Body of pancreas (tissue), 4 donors: ENCODE measurements around the gene NLGN1. TPM values are rescaled to one million over a fixed set of nuclear protein-coding genes. Genes with fewer than 3 reads are reported as not detected.
A peak's percentile ranks its signal among the peaks of the same experiment; 100 is the strongest.

Experiments
- ATAC-seq: fragments of 150-250 bp; one replicate; pipeline ENCODE4 v1.9.1; 2016
- DNase-seq, 4 donors: peaks; one replicate each; pipeline ENCODE4 v3.0.0-alpha.2; 2019
- H3K27ac ChIP-seq, 4 donors: fragments of 200-600 bp; sonication (generic); 1 replicate in 3 of 4; 2 replicates in 1 of 4; pipeline versions ENCODE4 v1.5.1 to v1.6.1; 2016 to 2019; ENCODE audit warnings: mild to moderate bottlenecking in 1 of 4, mixed read lengths in 1 of 4, moderate library complexity in 1 of 4
- H3K27me3 ChIP-seq, 2 donors: fragments of 200-600 bp; sonication (generic); one replicate each; pipeline ENCODE4 v1.6.0; 2016; ENCODE audit warnings: mild to moderate bottlenecking in 1 of 2
- H3K36me3 ChIP-seq, 2 donors: fragments of 200-600 bp; sonication (generic); replicated peaks in 1 of 2; 2 replicates each; pipeline ENCODE4 v1.5.1; 2016; ENCODE audit warnings: low read depth in 2 of 2; ENCODE audit not compliant: insufficient read depth in 1 of 2
- H3K4me1 ChIP-seq: fragments of 200-600 bp; sonication (generic); one replicate; pipeline ENCODE4 v1.6.0; 2016
- H3K4me3 ChIP-seq, 2 donors: fragments of 200-600 bp; sonication (generic); 1 replicate in 1 of 2; 2 replicates in 1 of 2; pipeline ENCODE4 v1.5.1; 2016 to 2019
- H3K9me3 ChIP-seq, 3 donors: fragments of 200-600 bp; sonication (generic); 1 replicate in 2 of 3; 2 replicates in 1 of 3; pipeline ENCODE4 v1.5.1; 2016
- POLR2A ChIP-seq, 3 donors: fragments of 450-650 bp; IDR thresholded peaks; one replicate each; pipeline ENCODE4 v1.6.1; 2016; ENCODE audit warnings: antibody characterized with exemption in 3 of 3, mild to moderate bottlenecking in 2 of 3
- WGBS, 2 donors: methylation state at CpG; one replicate each; pipeline ENCODE4 v1.1.5; 2017; 5-methylcytosine and 5-hydroxymethylcytosine counted together
- intact Hi-C: fragments of 100-400 bp; cut with DNase I; formaldehyde crosslinking; loops from one replicate; pipeline ENCODE4 v1.15.1; 2023
- total RNA-seq, 2 donors: library from RNA; depleted of rRNA; stranded (reverse); fragments of >200 nt; gene quantifications; one replicate each; pipeline ENCODE4 v1.1.0, GENCODE V29; 2016
- TF ChIP-seq, protein P1 (sequence below), 7 experiments: fragments of 450-650 bp in 4 of 7; fragments of 200-600 bp in 3 of 7; sonication (generic) in 3 of 7; IDR thresholded peaks; one replicate each; pipeline ENCODE4 v1.5.1; 2016 to 2019; ENCODE audit warnings: antibody characterized with exemption in 7 of 7

NLGN1 gene
- total RNA-seq, 2 donors from 2014 or later, result 0.52 to 1.3 TPM

DNA sequence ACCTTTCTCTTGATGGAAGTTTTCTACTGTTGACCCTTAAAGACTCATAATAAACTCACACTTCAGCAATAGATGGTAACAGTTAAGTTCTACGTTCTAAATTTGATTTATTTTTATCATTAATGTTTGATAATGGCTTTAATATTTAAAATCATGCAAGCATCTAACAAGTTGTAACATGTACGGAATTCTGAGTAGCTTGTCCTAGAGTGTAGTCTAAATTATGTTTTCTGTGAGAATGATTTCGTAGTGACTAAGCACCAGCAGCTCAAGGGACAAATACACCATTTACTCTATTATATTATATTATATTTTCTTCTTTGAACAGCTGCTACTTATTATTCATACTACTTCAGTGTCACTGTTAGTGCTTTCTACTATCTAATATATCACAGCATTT, 345.6 kb downstream of the NLGN1 start:
- H3K4me3 ChIP-seq, result no peak overlapping the region
- WGBS, 2 donors, result 65 to 69% methylated on average over 3 of the region's 3 CpGs
- H3K9me3 ChIP-seq, result no peaks in the 10 kb centered on the region

DNA sequence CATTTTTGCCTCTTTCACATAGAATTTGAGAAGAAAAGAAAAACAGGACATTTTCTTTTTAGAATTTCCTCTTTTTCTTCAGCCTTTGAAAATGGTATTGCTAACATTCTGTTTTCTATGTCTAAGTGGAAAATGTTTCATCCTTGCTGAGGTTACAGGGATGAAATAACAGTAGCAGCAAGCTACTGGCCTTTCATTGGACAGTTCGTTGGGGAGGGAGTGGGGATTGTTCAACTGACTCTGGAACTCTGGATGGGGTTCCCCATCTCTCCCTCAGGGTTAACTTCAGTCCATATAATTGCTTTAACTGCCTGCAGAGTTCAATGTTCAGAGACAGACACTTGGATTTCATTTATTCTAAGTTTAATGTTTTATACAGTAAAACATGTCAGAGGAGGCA, 346.0 kb downstream of the NLGN1 start:
- no peak overlapping the region for H3K27ac ChIP-seq
- no peak for TF ChIP-seq POLR2A (IDR thresholded peaks at IDR 0.05)
- TF ChIP-seq, protein P1, sequence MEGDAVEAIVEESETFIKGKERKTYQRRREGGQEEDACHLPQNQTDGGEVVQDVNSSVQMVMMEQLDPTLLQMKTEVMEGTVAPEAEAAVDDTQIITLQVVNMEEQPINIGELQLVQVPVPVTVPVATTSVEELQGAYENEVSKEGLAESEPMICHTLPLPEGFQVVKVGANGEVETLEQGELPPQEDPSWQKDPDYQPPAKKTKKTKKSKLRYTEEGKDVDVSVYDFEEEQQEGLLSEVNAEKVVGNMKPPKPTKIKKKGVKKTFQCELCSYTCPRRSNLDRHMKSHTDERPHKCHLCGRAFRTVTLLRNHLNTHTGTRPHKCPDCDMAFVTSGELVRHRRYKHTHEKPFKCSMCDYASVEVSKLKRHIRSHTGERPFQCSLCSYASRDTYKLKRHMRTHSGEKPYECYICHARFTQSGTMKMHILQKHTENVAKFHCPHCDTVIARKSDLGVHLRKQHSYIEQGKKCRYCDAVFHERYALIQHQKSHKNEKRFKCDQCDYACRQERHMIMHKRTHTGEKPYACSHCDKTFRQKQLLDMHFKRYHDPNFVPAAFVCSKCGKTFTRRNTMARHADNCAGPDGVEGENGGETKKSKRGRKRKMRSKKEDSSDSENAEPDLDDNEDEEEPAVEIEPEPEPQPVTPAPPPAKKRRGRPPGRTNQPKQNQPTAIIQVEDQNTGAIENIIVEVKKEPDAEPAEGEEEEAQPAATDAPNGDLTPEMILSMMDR (IDR thresholded peaks at IDR 0.05), result no peak
- no peaks in the 10 kb centered on the region for H3K9me3 ChIP-seq
- H3K27me3 ChIP-seq, result no peaks in the 10 kb centered on the region
- ATAC-seq, result no peak
- no peak overlapping the region for H3K4me3 ChIP-seq
- intact Hi-C loops, result no loop called here
- DNase-seq, result no peak
- 48 to 58% methylated on average over 1 of the region's 1 CpG for WGBS, 2 donors
- no peaks in the 10 kb centered on the region for H3K4me1 ChIP-seq
- no peaks in the 10 kb centered on the region for H3K36me3 ChIP-seq

More for the DNA sequence above, 345.6 kb downstream of the NLGN1 start:
- H3K27ac ChIP-seq, result no peak overlapping the region
- H3K4me1 ChIP-seq, result no peaks in the 10 kb centered on the region
- ATAC-seq (no peak), DNase-seq (no peak)
- TF ChIP-seq, protein P1 (IDR thresholded peaks at IDR 0.05), result no peak
- no peak for TF ChIP-seq POLR2A (IDR thresholded peaks at IDR 0.05)
- no peaks in the 10 kb centered on the region for H3K36me3 ChIP-seq
- no peaks in the 10 kb centered on the region for H3K27me3 ChIP-seq
- intact Hi-C loops, result no loop called here

DNA sequence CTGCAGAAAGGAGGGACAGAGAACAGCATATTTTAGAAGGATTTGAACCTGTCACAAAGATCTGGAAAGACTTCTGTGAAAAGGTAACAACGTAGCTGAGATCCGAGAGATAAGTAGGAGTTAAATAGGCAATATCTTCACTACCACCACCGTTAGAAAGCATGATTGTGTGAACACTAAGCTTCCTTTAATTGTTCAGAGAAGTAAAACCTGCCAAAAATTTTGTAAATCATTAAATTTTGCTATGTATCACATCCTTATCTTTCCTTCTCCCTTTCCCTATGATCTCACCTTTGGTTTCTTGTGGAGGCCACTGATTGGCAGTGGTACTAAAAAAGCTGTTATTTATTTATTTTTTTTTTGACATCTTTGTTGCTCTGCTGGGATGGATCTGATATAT, 346.9 kb downstream of the NLGN1 start:
- intact Hi-C loops, result no loop called here
- Histone ChIP-seq H3K4me3 (no peak overlapping the region), H3K9me3 (no peaks in the 10 kb centered on the region), H3K27me3 (no peaks in the 10 kb centered on the region), H3K4me1 (no peaks in the 10 kb centered on the region), H3K36me3 (no peaks in the 10 kb centered on the region), H3K27ac (no peak overlapping the region)
- WGBS, 2 donors, result 13 to 29% methylated on average over 3 of the region's 3 CpGs
- TF ChIP-seq, protein P1 (IDR thresholded peaks at IDR 0.05), result no peak
- TF ChIP-seq POLR2A (IDR thresholded peaks at IDR 0.05), result no peak
- DNase-seq (no peak), ATAC-seq (peak; percentile 72)

DNA sequence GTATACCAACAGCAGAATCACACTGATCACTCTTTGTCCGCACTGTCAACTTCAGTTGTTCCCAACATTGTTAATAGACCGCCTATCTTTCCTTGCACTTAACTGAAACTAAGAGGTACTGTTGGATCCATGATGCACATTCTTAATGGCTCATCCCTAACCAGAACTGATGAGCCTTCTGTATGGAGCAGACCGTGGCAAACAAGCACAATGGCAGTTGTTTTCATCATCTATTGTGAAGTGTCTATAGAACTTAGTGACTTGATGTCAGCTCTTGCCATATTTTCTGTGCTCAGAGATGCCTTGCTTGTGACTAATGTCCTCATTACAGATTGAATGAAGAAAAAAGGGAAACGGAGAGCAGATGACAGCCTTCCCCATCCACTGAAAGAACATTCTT, 347.4 kb downstream of the NLGN1 start:
- no peaks in the 10 kb centered on the region for H3K4me1 ChIP-seq
- DNase-seq, result no peak
- intact Hi-C loops, result no loop called here
- 63 to 75% methylated on average over 4 of the region's 4 CpGs for WGBS, 2 donors
- no peak for TF ChIP-seq POLR2A (IDR thresholded peaks at IDR 0.05)
- TF ChIP-seq, protein P1 (IDR thresholded peaks at IDR 0.05), result no peak
- H3K4me3 ChIP-seq, result no peak overlapping the region
- H3K9me3 ChIP-seq, result no peaks in the 10 kb centered on the region
- H3K36me3 ChIP-seq, result no peaks in the 10 kb centered on the region
- no peak for ATAC-seq
- H3K27ac ChIP-seq, result no peak overlapping the region
- no peaks in the 10 kb centered on the region for H3K27me3 ChIP-seq

DNA sequence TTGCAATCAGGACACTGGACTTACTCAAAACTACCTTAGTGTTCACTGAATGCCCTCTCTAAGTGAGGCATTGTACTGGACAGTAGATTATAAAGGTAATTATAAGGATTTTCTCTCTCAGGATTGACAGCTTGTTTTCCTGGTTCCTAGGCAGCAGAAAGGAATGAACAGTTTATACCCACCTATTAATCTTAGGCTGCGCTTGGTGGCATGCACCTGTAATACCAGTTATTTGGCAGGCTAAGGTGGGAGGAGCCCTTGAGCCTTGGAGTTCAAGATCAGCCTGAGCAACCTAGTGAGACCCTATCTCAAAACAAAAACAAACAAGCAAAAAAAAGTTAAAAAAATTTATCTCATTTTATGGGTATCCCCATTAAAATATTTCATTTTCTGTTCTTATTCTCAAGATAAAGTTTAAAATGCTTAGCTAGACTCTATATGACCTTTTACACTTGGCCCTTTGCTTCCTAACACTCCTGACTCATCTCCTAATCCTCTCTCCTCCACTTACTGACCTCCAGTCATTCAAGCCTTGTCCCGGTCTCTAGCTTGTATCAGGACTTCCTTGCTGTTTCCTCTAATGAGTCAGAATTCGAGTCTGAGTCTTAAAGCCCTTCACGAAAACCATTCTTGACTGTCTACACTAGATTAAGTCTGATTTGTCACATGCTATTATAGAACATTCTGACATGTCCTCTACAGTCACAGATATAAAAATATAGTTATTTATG, 348.6 kb downstream of the NLGN1 start:
- ATAC-seq, result peak; percentile 61
- 59 to 66% methylated on average over 4 of the region's 4 CpGs for WGBS, 2 donors
- intact Hi-C loops, result no loop called here
- peak in 2 of 4 donors; percentile 3 to 6 for DNase-seq
- Histone ChIP-seq H3K4me3 (no peak overlapping the region), H3K36me3 (no peaks in the 10 kb centered on the region), H3K9me3 (no peaks in the 10 kb centered on the region), H3K27me3 (no peaks in the 10 kb centered on the region), H3K4me1 (no peaks in the 10 kb centered on the region), H3K27ac (no peak overlapping the region)
- no peak for TF ChIP-seq POLR2A (IDR thresholded peaks at IDR 0.05)
- TF ChIP-seq, protein P1 (IDR thresholded peaks at IDR 0.05), result no peak
